Adrenal gland (tissue), 5 donors: ENCODE measurements around the gene HOXC6.

Experiments used
- CTCF ChIP-seq, 6 experiments: fragments of 450-650 bp in 4 of 6; fragments of 200-600 bp in 2 of 6; sonication (generic) in 1 of 6; IDR thresholded peaks; 1 replicate in 5 of 6; 2 replicates in 1 of 6; pipeline versions ENCODE4 v1.5.1 to v1.8.0; 2016 to 2021; ENCODE audit warnings: antibody characterized with exemption in 6 of 6, mild to moderate bottlenecking in 2 of 6, moderate library complexity in 1 of 6
- POLR2A ChIP-seq, 2 donors: fragments of 450-650 bp; IDR thresholded peaks; one replicate each; pipeline ENCODE4 v1.6.1; 2017; ENCODE audit warnings: antibody characterized with exemption in 2 of 2, mild to moderate bottlenecking in 2 of 2, moderate library complexity in 1 of 2
- donor health status: DM: no; HTN: no; CAD: no.

- TF ChIP-seq POLR2A (IDR thresholded peaks at IDR 0.05) (no peak), CTCF (IDR thresholded peaks at IDR 0.05) (no peak)
These were observed 24.6 kb upstream of the HOXC6 start for GRCh38 chr12:54003625-54004024.
